ENCODE results near the gene RHOF. TPM values are rescaled to one million over a fixed set of nuclear protein-coding genes. Genes with fewer than 3 reads are reported as not detected.

The RHOF gene
- total and polyA plus RNA-seq, 4 donors, result 0.97 to 7.0 (median 3.5) TPM

DNA sequence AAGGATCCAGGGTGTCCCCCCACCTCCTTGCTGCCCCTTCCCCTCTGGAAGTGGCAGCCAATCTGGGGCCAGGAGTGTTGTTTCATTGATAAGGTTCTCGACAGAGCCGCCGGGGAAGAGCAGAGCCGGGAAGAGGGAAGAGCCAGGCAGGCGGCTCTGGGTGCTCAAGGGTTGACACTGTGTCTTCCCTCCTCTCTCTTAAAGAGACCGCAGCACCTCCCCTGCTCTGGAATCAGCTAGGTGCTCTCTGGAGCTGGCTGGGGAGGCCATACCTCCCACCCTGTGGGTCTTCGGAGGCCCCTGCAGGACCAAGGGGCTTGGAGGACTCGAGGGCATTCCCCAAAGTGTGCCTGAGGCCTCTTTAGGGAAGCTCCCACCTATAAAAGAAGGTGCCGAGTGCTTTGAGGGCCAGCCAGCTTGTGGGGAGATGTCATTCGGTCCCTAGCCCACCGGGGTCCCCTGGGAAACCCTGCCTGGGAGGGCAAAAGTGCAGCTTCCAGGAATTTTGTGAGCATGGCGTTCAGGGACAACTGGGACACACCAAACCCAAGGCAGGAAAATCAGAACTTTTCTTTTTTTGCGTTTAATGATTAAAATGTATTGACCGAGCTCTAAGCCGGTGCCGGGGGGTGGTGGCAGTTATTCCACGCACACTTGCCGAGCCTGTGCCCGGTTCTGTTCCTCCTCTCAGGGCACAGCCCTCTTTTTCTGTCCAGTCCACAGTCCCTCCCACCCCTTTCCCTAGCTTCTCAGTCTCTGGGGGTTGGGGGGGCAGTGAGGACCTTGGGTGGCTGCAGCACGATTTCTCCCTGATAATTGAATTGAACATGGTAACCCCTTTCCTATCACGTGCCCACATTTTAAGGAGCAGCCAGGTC, 13.3 kb upstream of the RHOF start:
- H3K36me3 ChIP-seq (ENCODE audit: control insufficient read depth in 4 of 4, insufficient read depth in 3 of 4, low read depth in 1 of 4, low read length in 3 of 4), result peaks cover 9 to 19% (median 17%) of the 10 kb centered on the region in 4 donors
- peak overlapping the region; percentile 77 to 93 (median 81) for H3K4me3 ChIP-seq (ENCODE audit: low read depth in 1 of 3, low read length in 3 of 3)
- H3K27ac ChIP-seq (ENCODE audit: low read depth in 1 of 2, low read length in 2 of 2), result peak overlapping the region; percentile 65 to 67
- peak overlapping the region; percentile 36 to 71 for H3K9ac ChIP-seq (ENCODE audit: low read depth in 1 of 2, low read length in 2 of 2)
- no peaks in the 10 kb centered on the region for H3K27me3 ChIP-seq (ENCODE audit: control insufficient read depth in 4 of 4, insufficient read depth in 4 of 4, low read length in 3 of 4)
- peaks cover 9 to 57% (median 43%) of the 10 kb centered on the region in 4 donors for H3K4me1 ChIP-seq (ENCODE audit: control insufficient read depth in 4 of 4, insufficient read depth in 4 of 4, low read length in 3 of 4)
- WGBS, result 14% methylated on average over 21 of the region's 21 CpGs
- DNase-seq (ENCODE audit: low spot score), result no peak
- TF ChIP-seq YY1 (IDR thresholded peaks at IDR 0.05) (peak; percentile 47), HNF4G (IDR thresholded peaks at IDR 0.05) (no peak), EGR1 (IDR thresholded peaks at IDR 0.05; ENCODE audit: low read depth in 2 of 2) (no peak), FOXA2 (IDR thresholded peaks at IDR 0.05) (no peak), RXRA (IDR thresholded peaks at IDR 0.05) (peak; percentile 21 to 36), RAD21 (IDR thresholded peaks at IDR 0.05) (peak in 1 of 2 donors; percentile 27), GABPA (IDR thresholded peaks at IDR 0.05 in 1 of 2, conservative IDR thresholded peaks at IDR 0.05 in 1 of 2) (no peak), HNF4A (conservative IDR thresholded peaks at IDR 0.05) (peak; percentile 17 to 62), JUND (IDR thresholded peaks at IDR 0.05) (no peak), FOXA1 (IDR thresholded peaks at IDR 0.05) (no peak), TAF1 (conservative IDR thresholded peaks at IDR 0.05) (peak; percentile 15), NR2F2 (IDR thresholded peaks at IDR 0.05) (no peak), SP1 (IDR thresholded peaks at IDR 0.05) (peak; percentile 54)
- TF ChIP-seq, protein P1, sequence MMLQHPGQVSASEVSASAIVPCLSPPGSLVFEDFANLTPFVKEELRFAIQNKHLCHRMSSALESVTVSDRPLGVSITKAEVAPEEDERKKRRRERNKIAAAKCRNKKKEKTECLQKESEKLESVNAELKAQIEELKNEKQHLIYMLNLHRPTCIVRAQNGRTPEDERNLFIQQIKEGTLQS (IDR thresholded peaks at IDR 0.05), result no peak
- TF ChIP-seq, protein P2, sequence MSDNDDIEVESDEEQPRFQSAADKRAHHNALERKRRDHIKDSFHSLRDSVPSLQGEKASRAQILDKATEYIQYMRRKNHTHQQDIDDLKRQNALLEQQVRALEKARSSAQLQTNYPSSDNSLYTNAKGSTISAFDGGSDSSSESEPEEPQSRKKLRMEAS (IDR thresholded peaks at IDR 0.05), result no peak
- TF ChIP-seq, protein P3, sequence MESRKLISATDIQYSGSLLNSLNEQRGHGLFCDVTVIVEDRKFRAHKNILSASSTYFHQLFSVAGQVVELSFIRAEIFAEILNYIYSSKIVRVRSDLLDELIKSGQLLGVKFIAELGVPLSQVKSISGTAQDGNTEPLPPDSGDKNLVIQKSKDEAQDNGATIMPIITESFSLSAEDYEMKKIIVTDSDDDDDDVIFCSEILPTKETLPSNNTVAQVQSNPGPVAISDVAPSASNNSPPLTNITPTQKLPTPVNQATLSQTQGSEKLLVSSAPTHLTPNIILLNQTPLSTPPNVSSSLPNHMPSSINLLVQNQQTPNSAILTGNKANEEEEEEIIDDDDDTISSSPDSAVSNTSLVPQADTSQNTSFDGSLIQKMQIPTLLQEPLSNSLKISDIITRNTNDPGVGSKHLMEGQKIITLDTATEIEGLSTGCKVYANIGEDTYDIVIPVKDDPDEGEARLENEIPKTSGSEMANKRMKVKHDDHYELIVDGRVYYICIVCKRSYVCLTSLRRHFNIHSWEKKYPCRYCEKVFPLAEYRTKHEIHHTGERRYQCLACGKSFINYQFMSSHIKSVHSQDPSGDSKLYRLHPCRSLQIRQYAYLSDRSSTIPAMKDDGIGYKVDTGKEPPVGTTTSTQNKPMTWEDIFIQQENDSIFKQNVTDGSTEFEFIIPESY (IDR thresholded peaks at IDR 0.05), result no peak
- TF ChIP-seq, protein P4, sequence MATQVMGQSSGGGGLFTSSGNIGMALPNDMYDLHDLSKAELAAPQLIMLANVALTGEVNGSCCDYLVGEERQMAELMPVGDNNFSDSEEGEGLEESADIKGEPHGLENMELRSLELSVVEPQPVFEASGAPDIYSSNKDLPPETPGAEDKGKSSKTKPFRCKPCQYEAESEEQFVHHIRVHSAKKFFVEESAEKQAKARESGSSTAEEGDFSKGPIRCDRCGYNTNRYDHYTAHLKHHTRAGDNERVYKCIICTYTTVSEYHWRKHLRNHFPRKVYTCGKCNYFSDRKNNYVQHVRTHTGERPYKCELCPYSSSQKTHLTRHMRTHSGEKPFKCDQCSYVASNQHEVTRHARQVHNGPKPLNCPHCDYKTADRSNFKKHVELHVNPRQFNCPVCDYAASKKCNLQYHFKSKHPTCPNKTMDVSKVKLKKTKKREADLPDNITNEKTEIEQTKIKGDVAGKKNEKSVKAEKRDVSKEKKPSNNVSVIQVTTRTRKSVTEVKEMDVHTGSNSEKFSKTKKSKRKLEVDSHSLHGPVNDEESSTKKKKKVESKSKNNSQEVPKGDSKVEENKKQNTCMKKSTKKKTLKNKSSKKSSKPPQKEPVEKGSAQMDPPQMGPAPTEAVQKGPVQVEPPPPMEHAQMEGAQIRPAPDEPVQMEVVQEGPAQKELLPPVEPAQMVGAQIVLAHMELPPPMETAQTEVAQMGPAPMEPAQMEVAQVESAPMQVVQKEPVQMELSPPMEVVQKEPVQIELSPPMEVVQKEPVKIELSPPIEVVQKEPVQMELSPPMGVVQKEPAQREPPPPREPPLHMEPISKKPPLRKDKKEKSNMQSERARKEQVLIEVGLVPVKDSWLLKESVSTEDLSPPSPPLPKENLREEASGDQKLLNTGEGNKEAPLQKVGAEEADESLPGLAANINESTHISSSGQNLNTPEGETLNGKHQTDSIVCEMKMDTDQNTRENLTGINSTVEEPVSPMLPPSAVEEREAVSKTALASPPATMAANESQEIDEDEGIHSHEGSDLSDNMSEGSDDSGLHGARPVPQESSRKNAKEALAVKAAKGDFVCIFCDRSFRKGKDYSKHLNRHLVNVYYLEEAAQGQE (IDR thresholded peaks at IDR 0.05), result no peak
- TF ChIP-seq, protein P5, sequence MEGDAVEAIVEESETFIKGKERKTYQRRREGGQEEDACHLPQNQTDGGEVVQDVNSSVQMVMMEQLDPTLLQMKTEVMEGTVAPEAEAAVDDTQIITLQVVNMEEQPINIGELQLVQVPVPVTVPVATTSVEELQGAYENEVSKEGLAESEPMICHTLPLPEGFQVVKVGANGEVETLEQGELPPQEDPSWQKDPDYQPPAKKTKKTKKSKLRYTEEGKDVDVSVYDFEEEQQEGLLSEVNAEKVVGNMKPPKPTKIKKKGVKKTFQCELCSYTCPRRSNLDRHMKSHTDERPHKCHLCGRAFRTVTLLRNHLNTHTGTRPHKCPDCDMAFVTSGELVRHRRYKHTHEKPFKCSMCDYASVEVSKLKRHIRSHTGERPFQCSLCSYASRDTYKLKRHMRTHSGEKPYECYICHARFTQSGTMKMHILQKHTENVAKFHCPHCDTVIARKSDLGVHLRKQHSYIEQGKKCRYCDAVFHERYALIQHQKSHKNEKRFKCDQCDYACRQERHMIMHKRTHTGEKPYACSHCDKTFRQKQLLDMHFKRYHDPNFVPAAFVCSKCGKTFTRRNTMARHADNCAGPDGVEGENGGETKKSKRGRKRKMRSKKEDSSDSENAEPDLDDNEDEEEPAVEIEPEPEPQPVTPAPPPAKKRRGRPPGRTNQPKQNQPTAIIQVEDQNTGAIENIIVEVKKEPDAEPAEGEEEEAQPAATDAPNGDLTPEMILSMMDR (IDR thresholded peaks at IDR 0.05; ENCODE audit: low read depth, low read length, missing input control), result no peak
- no peaks in the 10 kb centered on the region for H3K9me3 ChIP-seq (ENCODE audit: control insufficient read depth in 4 of 4, low read length in 3 of 4)
